ENCODE measurements around the gene FHOD3. TPM values are rescaled to one million over a fixed set of nuclear protein-coding genes. Genes with fewer than 3 reads are reported as not detected.

The FHOD3 gene
- total and polyA plus RNA-seq, 9 donors = 27.1 to 36.8 (median 33.7) TPM

GRCh38 chr18:36377626-36378025 is 80.1 kb downstream of the FHOD3 start:
- Histone ChIP-seq H3K4me3 (ENCODE audit: low read length) (no peak overlapping the region), H3K9me3 (replicated peaks; ENCODE audit: control insufficient read depth, low read depth, low read length) (no peaks in the 10 kb centered on the region), H3K27ac (ENCODE audit: low read length) (no peak overlapping the region), H3K4me1 (ENCODE audit: control insufficient read depth, insufficient read depth, low read length) (peaks cover 9% of the 10 kb centered on the region), H3K27me3 (ENCODE audit: control insufficient read depth, insufficient read depth, low read length) (no peaks in the 10 kb centered on the region), H3K36me3 (ENCODE audit: control insufficient read depth, insufficient read depth, low read length) (no peaks in the 10 kb centered on the region)
- 74% methylated on average over 3 of the region's 3 CpGs for WGBS (ENCODE audit: insufficient coverage)
- no peak for DNase-seq

- Histone ChIP-seq H3K9me3 (replicated peaks; ENCODE audit: control insufficient read depth, low read depth, low read length) (no peaks in the 10 kb centered on the region), H3K27ac (ENCODE audit: low read length) (no peak overlapping the region), H3K27me3 (ENCODE audit: control insufficient read depth, insufficient read depth, low read length) (peaks cover 2% of the 10 kb centered on the region), H3K4me1 (ENCODE audit: control insufficient read depth, insufficient read depth, low read length) (peaks cover 9% of the 10 kb centered on the region), H3K4me3 (ENCODE audit: low read length) (no peak overlapping the region), H3K36me3 (ENCODE audit: control insufficient read depth, insufficient read depth, low read length) (no peaks in the 10 kb centered on the region)
- 40% methylated on average over 1 of the region's 2 CpGs for WGBS (ENCODE audit: insufficient coverage)
- no peak for DNase-seq
Measured at GRCh38 chr18:36378205-36378604, 80.7 kb downstream of the FHOD3 start.

- no CpG with 5 or more reads among the region's 2 CpGs for WGBS (ENCODE audit: insufficient coverage)
- DNase-seq = no peak
- H3K4me1 ChIP-seq (ENCODE audit: control insufficient read depth, insufficient read depth, low read length) = peaks cover 9% of the 10 kb centered on the region
- no peak overlapping the region for H3K4me3 ChIP-seq (ENCODE audit: low read length)
- H3K36me3 ChIP-seq (ENCODE audit: control insufficient read depth, insufficient read depth, low read length) = no peaks in the 10 kb centered on the region
- H3K9me3 ChIP-seq (replicated peaks; ENCODE audit: control insufficient read depth, low read depth, low read length) = no peaks in the 10 kb centered on the region
- H3K27ac ChIP-seq (ENCODE audit: low read length) = no peak overlapping the region
- H3K27me3 ChIP-seq (ENCODE audit: control insufficient read depth, insufficient read depth, low read length) = peaks cover 2% of the 10 kb centered on the region
Measured at GRCh38 chr18:36379435-36379984, 82.0 kb downstream of the FHOD3 start.

GRCh38 chr18:36380173-36380827 is 82.8 kb downstream of the FHOD3 start:
- Histone ChIP-seq H3K4me3 (ENCODE audit: low read length) (no peak overlapping the region), H3K36me3 (ENCODE audit: control insufficient read depth, insufficient read depth, low read length) (no peaks in the 10 kb centered on the region), H3K27ac (ENCODE audit: low read length) (no peak overlapping the region), H3K4me1 (ENCODE audit: control insufficient read depth, insufficient read depth, low read length) (peaks cover 9% of the 10 kb centered on the region), H3K9me3 (replicated peaks; ENCODE audit: control insufficient read depth, low read depth, low read length) (no peaks in the 10 kb centered on the region), H3K27me3 (ENCODE audit: control insufficient read depth, insufficient read depth, low read length) (peaks cover 2% of the 10 kb centered on the region)
- DNase-seq = no peak
- WGBS (ENCODE audit: insufficient coverage) = 60% methylated on average over 2 of the region's 3 CpGs

- no peaks in the 10 kb centered on the region for H3K36me3 ChIP-seq (ENCODE audit: control insufficient read depth, insufficient read depth, low read length)
- H3K27me3 ChIP-seq (ENCODE audit: control insufficient read depth, insufficient read depth, low read length) = peaks cover 2% of the 10 kb centered on the region
- WGBS (ENCODE audit: insufficient coverage) = 55% methylated on average over 2 of the region's 4 CpGs
- H3K27ac ChIP-seq (ENCODE audit: low read length) = no peak overlapping the region
- DNase-seq = no peak
- H3K9me3 ChIP-seq (replicated peaks; ENCODE audit: control insufficient read depth, low read depth, low read length) = no peaks in the 10 kb centered on the region
- peaks cover 9% of the 10 kb centered on the region for H3K4me1 ChIP-seq (ENCODE audit: control insufficient read depth, insufficient read depth, low read length)
- H3K4me3 ChIP-seq (ENCODE audit: low read length) = no peak overlapping the region
Measured at GRCh38 chr18:36381075-36381474, 83.6 kb downstream of the FHOD3 start.

GRCh38 chr18:36382854-36383253 is 85.3 kb downstream of the FHOD3 start:
- Histone ChIP-seq H3K4me3 (ENCODE audit: low read length) (no peak overlapping the region), H3K4me1 (ENCODE audit: control insufficient read depth, insufficient read depth, low read length) (peaks cover 2% of the 10 kb centered on the region), H3K9me3 (replicated peaks; ENCODE audit: control insufficient read depth, low read depth, low read length) (no peaks in the 10 kb centered on the region), H3K27ac (ENCODE audit: low read length) (no peak overlapping the region), H3K36me3 (ENCODE audit: control insufficient read depth, insufficient read depth, low read length) (no peaks in the 10 kb centered on the region), H3K27me3 (ENCODE audit: control insufficient read depth, insufficient read depth, low read length) (peaks cover 2% of the 10 kb centered on the region)
- DNase-seq = no peak
- WGBS (ENCODE audit: insufficient coverage) = 50% methylated on average over 5 of the region's 5 CpGs

- no peak for DNase-seq
- Histone ChIP-seq H3K4me1 (ENCODE audit: control insufficient read depth, insufficient read depth, low read length) (peaks cover 11% of the 10 kb centered on the region), H3K36me3 (ENCODE audit: control insufficient read depth, insufficient read depth, low read length) (no peaks in the 10 kb centered on the region), H3K4me3 (ENCODE audit: low read length) (no peak overlapping the region), H3K27me3 (ENCODE audit: control insufficient read depth, insufficient read depth, low read length) (peaks cover 2% of the 10 kb centered on the region), H3K27ac (ENCODE audit: low read length) (no peak overlapping the region), H3K9me3 (replicated peaks; ENCODE audit: control insufficient read depth, low read depth, low read length) (no peaks in the 10 kb centered on the region)
- whole genome bisulfite sequencing (ENCODE audit: insufficient coverage) = 79% methylated on average over 8 of the region's 10 CpGs
Measured at GRCh38 chr18:36386150-36386920, 88.8 kb downstream of the FHOD3 start.

GRCh38 chr18:36387310-36387709 is 89.8 kb downstream of the FHOD3 start:
- H3K4me3 ChIP-seq (ENCODE audit: low read length) = no peak overlapping the region

GRCh38 chr18:36388310-36388709 is 90.8 kb downstream of the FHOD3 start:
- Histone ChIP-seq H3K4me1 (ENCODE audit: control insufficient read depth, insufficient read depth, low read length) (peaks cover 25% of the 10 kb centered on the region), H3K27ac (ENCODE audit: low read length) (no peak overlapping the region), H3K27me3 (ENCODE audit: control insufficient read depth, insufficient read depth, low read length) (no peaks in the 10 kb centered on the region), H3K9me3 (replicated peaks; ENCODE audit: control insufficient read depth, low read depth, low read length) (no peaks in the 10 kb centered on the region), H3K36me3 (ENCODE audit: control insufficient read depth, insufficient read depth, low read length) (no peaks in the 10 kb centered on the region), H3K4me3 (ENCODE audit: low read length) (no peak overlapping the region)
- no CpG with 5 or more reads among the region's 4 CpGs for WGBS (ENCODE audit: insufficient coverage)
- no peak for DNase-seq

More at GRCh38 chr18:36387310-36387709, 89.8 kb downstream of the FHOD3 start:
- peaks cover 20% of the 10 kb centered on the region for H3K4me1 ChIP-seq (ENCODE audit: control insufficient read depth, insufficient read depth, low read length)
- H3K9me3 ChIP-seq (replicated peaks; ENCODE audit: control insufficient read depth, low read depth, low read length) = no peaks in the 10 kb centered on the region
- no peaks in the 10 kb centered on the region for H3K36me3 ChIP-seq (ENCODE audit: control insufficient read depth, insufficient read depth, low read length)
- WGBS (ENCODE audit: insufficient coverage) = no CpG with 5 or more reads among the region's 3 CpGs
- H3K27ac ChIP-seq (ENCODE audit: low read length) = no peak overlapping the region
- H3K27me3 ChIP-seq (ENCODE audit: control insufficient read depth, insufficient read depth, low read length) = peaks cover 2% of the 10 kb centered on the region
- no peak for DNase-seq

- Histone ChIP-seq H3K9me3 (replicated peaks; ENCODE audit: control insufficient read depth, low read depth, low read length) (no peaks in the 10 kb centered on the region), H3K4me1 (ENCODE audit: control insufficient read depth, insufficient read depth, low read length) (peaks cover 27% of the 10 kb centered on the region), H3K36me3 (ENCODE audit: control insufficient read depth, insufficient read depth, low read length) (no peaks in the 10 kb centered on the region), H3K4me3 (ENCODE audit: low read length) (no peak overlapping the region), H3K27ac (ENCODE audit: low read length) (no peak overlapping the region), H3K27me3 (ENCODE audit: control insufficient read depth, insufficient read depth, low read length) (no peaks in the 10 kb centered on the region)
- no peak for DNase-seq
- WGBS (ENCODE audit: insufficient coverage) = 90% methylated on average over 5 of the region's 7 CpGs
Measured at GRCh38 chr18:36389027-36389426, 91.5 kb downstream of the FHOD3 start.
